ENCODE results near the gene OAS2.

The OAS2 gene
- 15.8 to 1,167 (median 48.9) reads per million in 18 experiments for total RNA-seq

GRCh38 chr12:112978163-112979040, at the start of gene OAS2:
OAS2 (plus strand) TSS chr12:112978519; CDS start chr12:112978609, 90 bp downstream.
- peak; percentile 86 to 90 for DNase-seq

- no peak for DNase-seq
These were observed 49.3 kb upstream of the OAS2 start for GRCh38 chr12:112928978-112929377.

GRCh38 chr12:112929715-112930114, 48.6 kb upstream of the OAS2 start:
- DNase-seq = no peak

- DNase-seq = no peak
These were observed 48.0 kb upstream of the OAS2 start for GRCh38 chr12:112930350-112930749.

- no peak for DNase-seq
These were observed 45.7 kb upstream of the OAS2 start for GRCh38 chr12:112932485-112933128.

- peak; percentile 24 to 59 for DNase-seq
These were observed 45.2 kb upstream of the OAS2 start for GRCh38 chr12:112933129-112933505.

- DNase-seq = no peak
These were observed 42.1 kb upstream of the OAS2 start for GRCh38 chr12:112936264-112936663.

GRCh38 chr12:112936927-112937326, 41.4 kb upstream of the OAS2 start:
- DNase-seq = no peak

- DNase-seq = peak; percentile 88 to 92
These were observed 40.3 kb upstream of the OAS2 start, which contains the start of gene OAS3 for GRCh38 chr12:112937741-112938719. OAS3 (plus strand) TSS chr12:112938474; CDS start chr12:112938531, 57 bp downstream.

GRCh38 chr12:112938751-112939150, 39.6 kb upstream of the OAS2 start:
- no peak for DNase-seq

GRCh38 chr12:112939761-112940381, 38.4 kb upstream of the OAS2 start:
- DNase-seq = peak in 1 of 2 donors; percentile 8

GRCh38 chr12:112941528-112942335, 36.6 kb upstream of the OAS2 start:
- DNase-seq = no peak

GRCh38 chr12:112942572-112942971, 35.7 kb upstream of the OAS2 start:
- no peak for DNase-seq

GRCh38 chr12:112944024-112944690, 34.2 kb upstream of the OAS2 start:
- DNase-seq = no peak

GRCh38 chr12:112945515-112945914, 32.8 kb upstream of the OAS2 start:
- DNase-seq = no peak

- no peak for DNase-seq
These were observed 31.9 kb upstream of the OAS2 start for GRCh38 chr12:112946236-112947000.

GRCh38 chr12:112947314-112947713, 31.0 kb upstream of the OAS2 start:
- no peak for DNase-seq

GRCh38 chr12:112947761-112948160, 30.6 kb upstream of the OAS2 start:
- no peak for DNase-seq

- DNase-seq = no peak
These were observed 29.5 kb upstream of the OAS2 start for GRCh38 chr12:112948806-112949205.

- DNase-seq = no peak
These were observed 27.6 kb upstream of the OAS2 start for GRCh38 chr12:112950701-112951100.

Measured in inflammatory macrophage (primary cell).